Panc1 (cell line): ENCODE results near the gene FMN2. TPM values are rescaled to one million over a fixed set of nuclear protein-coding genes. Genes with fewer than 3 reads are reported as not detected.

Source experiments
- ATAC-seq: fragments of 200-7000 bp; cut with Tn5 transposase; 2 replicates; pipeline ENCODE4 v1.9.1; 2020; ENCODE audit warnings: mild to moderate bottlenecking, moderate library complexity
- BruUV-seq: library from RNA; stranded (reverse); fragments of 400-500 nt; replicated peaks from 2 replicates; lab custom pipeline; 2021; lab: Mats Ljungman, UMichigan
- CTCF ChIA-PET: fragments of 300-600 bp; sonication (Branson Sonifier 250); formaldehyde crosslinking; loops from one replicate; lab custom pipeline; 2022; ENCODE audit warnings: antibody characterized with exemption; lab: Charles Lee
- POLR2A ChIA-PET: fragments of 300-600 bp; sonication (Branson Sonifier 250); formaldehyde crosslinking; loops from one replicate; lab custom pipeline; 2022; ENCODE audit warnings: antibody characterized with exemption; lab: Charles Lee
- DNase-seq: peaks from one replicate; pipeline ENCODE4 v3.0.0-alpha.2; 2010; ENCODE audit warnings: low read depth, low spot score
- H3K27ac ChIP-seq: 2 replicates; pipeline ENCODE4 v1.5.1; 2011; ENCODE audit warnings: mild to moderate bottlenecking, low read length, inconsistent platforms
- H3K27me3 ChIP-seq: fragments of 200-500 bp; sonication (Bioruptor generic); 2 replicates; pipeline ENCODE4 v1.6.0; 2014; ENCODE audit warnings: low read length, inconsistent platforms; ENCODE audit not compliant: control insufficient read depth, insufficient read depth
- H3K36me3 ChIP-seq: fragments of 200-500 bp; sonication (Bioruptor generic); 2 replicates; pipeline ENCODE4 v1.5.1; 2014; ENCODE audit warnings: inconsistent platforms, mild to moderate bottlenecking, low read length, moderate library complexity; ENCODE audit not compliant: control insufficient read depth, insufficient read depth
- H3K4me1 ChIP-seq: 2 replicates; pipeline ENCODE4 v1.5.1; 2011; ENCODE audit warnings: inconsistent platforms, mild to moderate bottlenecking, low read length, moderate library complexity; ENCODE audit not compliant: control insufficient read depth, insufficient read depth
- H3K4me3 ChIP-seq, 2 experiments: 2 replicates each; pipeline ENCODE4 v1.5.1; 2011 to 2012; ENCODE audit warnings: low read depth in 2 of 2, low read length in 2 of 2, mild to moderate bottlenecking in 2 of 2, inconsistent platforms in 1 of 2, moderate library complexity in 1 of 2
- H3K9me3 ChIP-seq: fragments of 200-500 bp; sonication (Bioruptor generic); 2 replicates; pipeline ENCODE4 v1.5.1; 2014; ENCODE audit warnings: low read depth, mild to moderate bottlenecking, inconsistent platforms, low read length, moderate library complexity; ENCODE audit not compliant: control insufficient read depth, insufficient read depth
- POLR2AphosphoS5 ChIP-seq: IDR thresholded peaks from 2 replicates; pipeline ENCODE4 v1.6.1; 2012; ENCODE audit warnings: mild to moderate bottlenecking, low read depth, low read length, moderate library complexity
- SIN3A ChIP-seq: IDR thresholded peaks from 2 replicates; pipeline ENCODE4 v1.6.1; 2012; ENCODE audit warnings: low read depth, mild to moderate bottlenecking, low read length, moderate library complexity, borderline replicate concordance; ENCODE audit not compliant: insufficient read depth
- TCF7L2 ChIP-seq: IDR thresholded peaks from 2 replicates; pipeline ENCODE4 v1.6.1; 2011; ENCODE audit warnings: mild to moderate bottlenecking, low read depth, low read length, inconsistent platforms
- in situ Hi-C: cut with HindIII; loops from 2 replicates; pipeline ENCODE4 v1.10.0; 2016; ENCODE audit warnings: low sequenced_read_pairs, low pct_unique_long_range_greater_than_20kb
- intact Hi-C: fragments of 100-400 bp; cut with micrococcal nuclease; formaldehyde crosslinking; loops from one replicate; pipeline ENCODE4 v1.10.0; 2022; ENCODE audit not compliant: unreplicated experiment
- total RNA-seq: library from RNA; stranded (reverse); gene quantifications from one replicate; pipeline ENCODE4 v1.2.1, GENCODE V29; 2021; ENCODE audit not compliant: unreplicated experiment
- TF ChIP-seq, protein P1 (sequence below): fragments of 450-650 bp; IDR thresholded peaks from 2 replicates; pipeline ENCODE4 v1.5.1; 2017; ENCODE audit warnings: mild to moderate bottlenecking
- TF ChIP-seq, protein P2 (sequence below), 2 experiments: IDR thresholded peaks; 2 replicates each; pipeline ENCODE4 v1.6.1; 2011 to 2012; ENCODE audit warnings: low read depth in 2 of 2, control low read depth in 1 of 2, low read length in 1 of 2, mild to moderate bottlenecking in 1 of 2, moderate library complexity in 1 of 2; ENCODE audit not compliant: insufficient read depth in 1 of 2

Gene FMN2
- total RNA-seq, 1 experiment from 2014 or later: 1.9 TPM

DNA sequence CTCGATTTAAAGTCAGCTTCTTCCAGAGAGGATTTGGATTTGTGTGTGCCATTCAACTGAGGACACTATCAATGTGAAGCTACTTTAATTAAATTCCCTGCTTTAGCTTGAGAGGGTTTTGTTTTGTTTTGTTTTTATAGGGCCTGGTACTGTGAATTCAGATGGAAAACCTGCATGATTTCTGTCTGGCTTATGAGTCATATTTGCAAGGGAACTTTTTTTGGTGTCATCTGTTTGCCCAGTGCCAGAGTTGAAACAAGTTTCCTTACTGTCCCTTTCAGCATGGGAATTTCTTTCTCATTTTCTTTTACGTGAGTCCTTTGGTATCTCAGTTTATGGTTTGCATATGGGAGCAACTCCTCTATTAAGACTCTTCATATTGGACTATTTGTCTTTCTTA, 325.6 kb downstream of the FMN2 start:
- ATAC-seq: no peak
- in situ Hi-C loops (no loop called here), intact Hi-C loops (no loop called here)
- no TSS peak for BruUV-seq
- Histone ChIP-seq H3K36me3 (no peaks in the 10 kb centered on the region), H3K27ac (no peak overlapping the region), H3K27me3 (no peaks in the 10 kb centered on the region), H3K9me3 (no peaks in the 10 kb centered on the region), H3K4me3 (no peak overlapping the region), H3K4me1 (no peaks in the 10 kb centered on the region)
- ChIA-PET POLR2A (no interaction called here), CTCF (no interaction called here)
- TF ChIP-seq, protein P1, sequence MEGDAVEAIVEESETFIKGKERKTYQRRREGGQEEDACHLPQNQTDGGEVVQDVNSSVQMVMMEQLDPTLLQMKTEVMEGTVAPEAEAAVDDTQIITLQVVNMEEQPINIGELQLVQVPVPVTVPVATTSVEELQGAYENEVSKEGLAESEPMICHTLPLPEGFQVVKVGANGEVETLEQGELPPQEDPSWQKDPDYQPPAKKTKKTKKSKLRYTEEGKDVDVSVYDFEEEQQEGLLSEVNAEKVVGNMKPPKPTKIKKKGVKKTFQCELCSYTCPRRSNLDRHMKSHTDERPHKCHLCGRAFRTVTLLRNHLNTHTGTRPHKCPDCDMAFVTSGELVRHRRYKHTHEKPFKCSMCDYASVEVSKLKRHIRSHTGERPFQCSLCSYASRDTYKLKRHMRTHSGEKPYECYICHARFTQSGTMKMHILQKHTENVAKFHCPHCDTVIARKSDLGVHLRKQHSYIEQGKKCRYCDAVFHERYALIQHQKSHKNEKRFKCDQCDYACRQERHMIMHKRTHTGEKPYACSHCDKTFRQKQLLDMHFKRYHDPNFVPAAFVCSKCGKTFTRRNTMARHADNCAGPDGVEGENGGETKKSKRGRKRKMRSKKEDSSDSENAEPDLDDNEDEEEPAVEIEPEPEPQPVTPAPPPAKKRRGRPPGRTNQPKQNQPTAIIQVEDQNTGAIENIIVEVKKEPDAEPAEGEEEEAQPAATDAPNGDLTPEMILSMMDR: no peak
- TF ChIP-seq TCF7L2: no peak
- TF ChIP-seq, protein P2, sequence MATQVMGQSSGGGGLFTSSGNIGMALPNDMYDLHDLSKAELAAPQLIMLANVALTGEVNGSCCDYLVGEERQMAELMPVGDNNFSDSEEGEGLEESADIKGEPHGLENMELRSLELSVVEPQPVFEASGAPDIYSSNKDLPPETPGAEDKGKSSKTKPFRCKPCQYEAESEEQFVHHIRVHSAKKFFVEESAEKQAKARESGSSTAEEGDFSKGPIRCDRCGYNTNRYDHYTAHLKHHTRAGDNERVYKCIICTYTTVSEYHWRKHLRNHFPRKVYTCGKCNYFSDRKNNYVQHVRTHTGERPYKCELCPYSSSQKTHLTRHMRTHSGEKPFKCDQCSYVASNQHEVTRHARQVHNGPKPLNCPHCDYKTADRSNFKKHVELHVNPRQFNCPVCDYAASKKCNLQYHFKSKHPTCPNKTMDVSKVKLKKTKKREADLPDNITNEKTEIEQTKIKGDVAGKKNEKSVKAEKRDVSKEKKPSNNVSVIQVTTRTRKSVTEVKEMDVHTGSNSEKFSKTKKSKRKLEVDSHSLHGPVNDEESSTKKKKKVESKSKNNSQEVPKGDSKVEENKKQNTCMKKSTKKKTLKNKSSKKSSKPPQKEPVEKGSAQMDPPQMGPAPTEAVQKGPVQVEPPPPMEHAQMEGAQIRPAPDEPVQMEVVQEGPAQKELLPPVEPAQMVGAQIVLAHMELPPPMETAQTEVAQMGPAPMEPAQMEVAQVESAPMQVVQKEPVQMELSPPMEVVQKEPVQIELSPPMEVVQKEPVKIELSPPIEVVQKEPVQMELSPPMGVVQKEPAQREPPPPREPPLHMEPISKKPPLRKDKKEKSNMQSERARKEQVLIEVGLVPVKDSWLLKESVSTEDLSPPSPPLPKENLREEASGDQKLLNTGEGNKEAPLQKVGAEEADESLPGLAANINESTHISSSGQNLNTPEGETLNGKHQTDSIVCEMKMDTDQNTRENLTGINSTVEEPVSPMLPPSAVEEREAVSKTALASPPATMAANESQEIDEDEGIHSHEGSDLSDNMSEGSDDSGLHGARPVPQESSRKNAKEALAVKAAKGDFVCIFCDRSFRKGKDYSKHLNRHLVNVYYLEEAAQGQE (IDR thresholded peaks at IDR 0.05; ENCODE audit: insufficient read depth in 1 of 2, low read depth in 2 of 2, low read length in 1 of 2): no peak
- TF ChIP-seq SIN3A: no peak
- DNase-seq: no peak

DNA sequence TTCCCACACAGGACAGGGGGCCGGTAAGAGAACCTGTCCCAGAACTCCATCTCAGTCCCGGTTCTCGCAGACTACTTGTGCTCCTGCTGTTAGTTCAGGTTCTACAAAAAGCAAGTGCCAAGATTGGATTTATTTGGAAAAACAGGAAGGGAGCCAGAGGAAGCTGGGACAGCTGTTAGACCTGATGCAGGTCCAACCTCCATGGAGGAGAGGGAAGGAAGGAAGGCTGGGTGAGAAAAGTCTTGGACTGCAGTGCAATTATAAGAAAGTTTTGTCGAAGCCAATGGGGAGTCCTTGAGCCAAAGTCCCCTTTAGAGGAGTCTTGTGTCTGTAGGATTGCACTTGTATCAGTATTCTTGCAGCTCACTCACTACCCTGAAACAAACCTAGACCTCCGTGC, 329.1 kb downstream of the FMN2 start:
- Histone ChIP-seq H3K4me1 (no peaks in the 10 kb centered on the region), H3K27ac (no peak overlapping the region), H3K27me3 (no peaks in the 10 kb centered on the region), H3K9me3 (no peaks in the 10 kb centered on the region), H3K36me3 (no peaks in the 10 kb centered on the region), H3K4me3 (no peak overlapping the region)
- ATAC-seq (no peak), DNase-seq (no peak)
- ChIA-PET CTCF (no interaction called here), POLR2A (no interaction called here)
- in situ Hi-C loops: no loop called here
- intact Hi-C loops: no loop called here
- no TSS peak for BruUV-seq
- no peak for TF ChIP-seq SIN3A
- TF ChIP-seq, protein P2 (IDR thresholded peaks at IDR 0.05; ENCODE audit: insufficient read depth in 1 of 2, low read depth in 2 of 2, low read length in 1 of 2): no peak
- TF ChIP-seq TCF7L2: no peak
- TF ChIP-seq, protein P1: no peak
- TF ChIP-seq POLR2AphosphoS5: no peak
